ENCODE measurements around the gene HPS4.

DNA sequence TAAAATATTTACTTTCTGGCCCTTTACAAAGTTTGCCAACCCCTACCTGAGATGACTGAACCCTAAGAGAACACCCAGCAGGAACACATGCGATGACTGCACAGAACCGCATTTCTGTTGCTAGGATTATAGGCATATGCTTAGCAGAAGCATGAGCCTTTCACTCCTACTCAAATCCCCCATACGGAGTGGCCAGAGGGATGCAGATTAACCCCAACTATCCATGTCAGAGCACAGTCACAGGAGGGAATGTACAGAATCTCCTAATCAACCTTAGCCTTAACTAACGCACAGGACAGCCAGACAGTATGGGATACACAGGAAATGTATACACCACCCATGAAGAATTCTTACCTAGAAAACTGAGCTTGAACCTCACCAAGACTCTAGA lies 6.2 kb downstream of the HPS4 start:
- TF ChIP-seq, protein P1, sequence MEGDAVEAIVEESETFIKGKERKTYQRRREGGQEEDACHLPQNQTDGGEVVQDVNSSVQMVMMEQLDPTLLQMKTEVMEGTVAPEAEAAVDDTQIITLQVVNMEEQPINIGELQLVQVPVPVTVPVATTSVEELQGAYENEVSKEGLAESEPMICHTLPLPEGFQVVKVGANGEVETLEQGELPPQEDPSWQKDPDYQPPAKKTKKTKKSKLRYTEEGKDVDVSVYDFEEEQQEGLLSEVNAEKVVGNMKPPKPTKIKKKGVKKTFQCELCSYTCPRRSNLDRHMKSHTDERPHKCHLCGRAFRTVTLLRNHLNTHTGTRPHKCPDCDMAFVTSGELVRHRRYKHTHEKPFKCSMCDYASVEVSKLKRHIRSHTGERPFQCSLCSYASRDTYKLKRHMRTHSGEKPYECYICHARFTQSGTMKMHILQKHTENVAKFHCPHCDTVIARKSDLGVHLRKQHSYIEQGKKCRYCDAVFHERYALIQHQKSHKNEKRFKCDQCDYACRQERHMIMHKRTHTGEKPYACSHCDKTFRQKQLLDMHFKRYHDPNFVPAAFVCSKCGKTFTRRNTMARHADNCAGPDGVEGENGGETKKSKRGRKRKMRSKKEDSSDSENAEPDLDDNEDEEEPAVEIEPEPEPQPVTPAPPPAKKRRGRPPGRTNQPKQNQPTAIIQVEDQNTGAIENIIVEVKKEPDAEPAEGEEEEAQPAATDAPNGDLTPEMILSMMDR (IDR thresholded peaks at IDR 0.05) = no peak
- TF ChIP-seq POLR2A (IDR thresholded peaks at IDR 0.05) = no peak
